ENCODE measurements around the gene PLEKHA5. TPM values are rescaled to one million over a fixed set of nuclear protein-coding genes. Genes with fewer than 3 reads are reported as not detected.

Gene PLEKHA5
- total RNA-seq, 2 donors from 2014 or later, result 31.0 to 32.7 TPM

DNA sequence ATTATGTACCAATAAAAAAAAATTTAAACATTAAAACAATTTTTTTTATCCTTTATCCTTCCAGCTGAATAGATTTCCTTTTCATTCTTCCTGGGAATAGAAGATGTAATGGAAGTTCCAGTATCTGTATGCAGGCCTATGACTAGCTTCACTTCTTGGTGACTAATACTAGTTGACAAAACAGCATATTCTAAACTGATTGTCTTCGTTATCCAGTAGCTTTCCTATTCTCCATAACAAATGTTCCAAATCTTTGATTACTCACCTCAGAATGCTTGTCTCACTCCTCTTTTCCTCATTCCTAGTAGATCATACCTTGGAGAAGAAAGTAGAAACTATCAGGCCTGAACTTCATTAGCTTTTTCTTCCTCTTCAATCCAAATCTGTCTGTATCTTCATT lies 70.7 kb downstream of the PLEKHA5 start:
- Histone ChIP-seq H3K4me1 (no peaks in the 10 kb centered on the region), H3K4me3 (no peak overlapping the region), H3K27ac (no peak overlapping the region), H3K9ac (ENCODE audit: low read depth in 2 of 2, low read length in 2 of 2) (no peak overlapping the region), H3K27me3 (no peaks in the 10 kb centered on the region), H3K9me3 (no peaks in the 10 kb centered on the region), H3K36me3 (no peaks in the 10 kb centered on the region)
- no peak for DNase-seq
- intact Hi-C loops (cut with DNase I), result no loop called here
- TF ChIP-seq, protein P1, sequence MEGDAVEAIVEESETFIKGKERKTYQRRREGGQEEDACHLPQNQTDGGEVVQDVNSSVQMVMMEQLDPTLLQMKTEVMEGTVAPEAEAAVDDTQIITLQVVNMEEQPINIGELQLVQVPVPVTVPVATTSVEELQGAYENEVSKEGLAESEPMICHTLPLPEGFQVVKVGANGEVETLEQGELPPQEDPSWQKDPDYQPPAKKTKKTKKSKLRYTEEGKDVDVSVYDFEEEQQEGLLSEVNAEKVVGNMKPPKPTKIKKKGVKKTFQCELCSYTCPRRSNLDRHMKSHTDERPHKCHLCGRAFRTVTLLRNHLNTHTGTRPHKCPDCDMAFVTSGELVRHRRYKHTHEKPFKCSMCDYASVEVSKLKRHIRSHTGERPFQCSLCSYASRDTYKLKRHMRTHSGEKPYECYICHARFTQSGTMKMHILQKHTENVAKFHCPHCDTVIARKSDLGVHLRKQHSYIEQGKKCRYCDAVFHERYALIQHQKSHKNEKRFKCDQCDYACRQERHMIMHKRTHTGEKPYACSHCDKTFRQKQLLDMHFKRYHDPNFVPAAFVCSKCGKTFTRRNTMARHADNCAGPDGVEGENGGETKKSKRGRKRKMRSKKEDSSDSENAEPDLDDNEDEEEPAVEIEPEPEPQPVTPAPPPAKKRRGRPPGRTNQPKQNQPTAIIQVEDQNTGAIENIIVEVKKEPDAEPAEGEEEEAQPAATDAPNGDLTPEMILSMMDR (IDR thresholded peaks at IDR 0.05), result no peak

GRCh38 chr12:19201661-19202060 lies 72.1 kb downstream of the PLEKHA5 start:
- Histone ChIP-seq H3K9ac (ENCODE audit: low read depth in 2 of 2, low read length in 2 of 2) (no peak overlapping the region), H3K36me3 (no peaks in the 10 kb centered on the region), H3K4me3 (no peak overlapping the region), H3K27ac (no peak overlapping the region), H3K27me3 (no peaks in the 10 kb centered on the region), H3K9me3 (no peaks in the 10 kb centered on the region), H3K4me1 (no peaks in the 10 kb centered on the region)
- DNase-seq, result no peak
- TF ChIP-seq, protein P1 (IDR thresholded peaks at IDR 0.05), result no peak
- intact Hi-C loops (cut with DNase I), result no loop called here

DNA sequence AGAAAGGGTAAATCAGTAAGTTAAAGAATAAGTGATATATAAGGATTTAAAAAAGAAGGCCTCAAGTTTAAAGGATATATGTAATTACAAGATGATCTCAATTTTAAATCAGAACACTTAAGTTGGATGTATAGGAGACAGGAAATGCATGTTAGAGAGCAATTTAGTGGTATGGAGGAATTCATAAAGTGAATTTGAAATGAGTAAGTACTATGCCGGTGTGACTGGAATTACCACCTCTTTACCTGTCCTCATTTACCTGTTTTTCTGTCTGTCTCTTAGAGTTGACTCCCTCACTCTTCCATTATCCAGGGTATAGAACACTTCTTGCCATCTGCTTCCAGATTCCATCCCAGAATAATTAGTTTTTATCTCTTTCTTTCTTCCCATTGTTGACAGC lies 73.5 kb downstream of the PLEKHA5 start:
- H3K27ac ChIP-seq, result no peak overlapping the region
- no peak for DNase-seq
- TF ChIP-seq, protein P1 (IDR thresholded peaks at IDR 0.05), result no peak
- no peaks in the 10 kb centered on the region for H3K9me3 ChIP-seq
- H3K27me3 ChIP-seq, result no peaks in the 10 kb centered on the region
- H3K4me1 ChIP-seq, result no peaks in the 10 kb centered on the region
- H3K4me3 ChIP-seq, result no peak overlapping the region
- intact Hi-C loops (cut with DNase I), result no loop called here
- H3K36me3 ChIP-seq, result no peaks in the 10 kb centered on the region
- H3K9ac ChIP-seq (ENCODE audit: low read depth in 2 of 2, low read length in 2 of 2), result no peak overlapping the region

DNA sequence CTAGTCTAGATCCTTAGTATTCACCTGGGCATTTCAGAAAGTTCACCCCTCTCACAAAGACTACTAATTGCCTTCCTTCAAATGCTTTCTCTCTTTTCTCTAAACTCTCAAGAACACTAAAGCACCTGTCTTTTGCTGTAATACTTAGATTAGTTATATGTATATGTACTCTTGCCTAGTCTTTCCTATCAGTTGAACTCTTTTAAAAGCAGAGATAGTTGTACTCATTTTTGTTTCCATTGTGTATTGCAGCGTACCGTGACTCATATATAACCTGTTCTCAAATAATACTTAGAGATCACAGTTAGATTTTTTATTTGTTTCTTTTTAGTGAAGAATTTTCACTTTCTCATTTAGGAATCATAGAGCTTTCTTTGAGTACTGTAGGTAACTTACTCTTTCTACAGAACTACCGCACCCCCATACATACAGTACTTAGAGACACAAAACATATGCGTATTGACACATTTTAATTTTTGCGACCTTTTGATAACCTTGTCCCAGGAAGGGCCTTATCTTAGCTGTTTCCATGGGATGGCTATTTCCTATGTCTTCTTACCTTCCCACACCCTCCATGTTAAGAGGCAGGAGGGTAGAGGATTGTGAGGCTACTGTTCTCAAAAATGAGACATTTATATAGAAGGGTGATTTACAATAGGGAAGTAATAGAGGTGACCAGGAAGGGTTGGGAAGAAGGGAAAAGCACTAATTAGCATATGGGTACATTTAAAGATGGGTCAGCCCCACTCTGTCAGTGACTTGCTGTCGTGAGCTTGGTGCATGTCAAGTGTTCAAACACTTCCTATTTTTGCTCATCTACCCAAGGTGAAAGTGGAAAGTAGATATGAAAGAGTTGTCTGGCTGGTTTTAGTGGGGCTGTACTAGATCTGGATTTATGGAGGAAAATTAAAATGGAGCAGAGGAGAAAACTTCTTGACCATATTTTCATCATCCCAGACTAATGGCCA lies 74.3 kb downstream of the PLEKHA5 start:
- TF ChIP-seq, protein P1 (IDR thresholded peaks at IDR 0.05), result no peak
- Histone ChIP-seq H3K27me3 (no peaks in the 10 kb centered on the region), H3K4me1 (no peaks in the 10 kb centered on the region), H3K9ac (ENCODE audit: low read depth in 2 of 2, low read length in 2 of 2) (no peak overlapping the region), H3K4me3 (no peak overlapping the region), H3K27ac (no peak overlapping the region), H3K9me3 (no peaks in the 10 kb centered on the region), H3K36me3 (no peaks in the 10 kb centered on the region)
- intact Hi-C loops (cut with DNase I), result no loop called here
- no peak for DNase-seq

GRCh38 chr12:19205120-19205519 lies 75.6 kb downstream of the PLEKHA5 start:
- intact Hi-C loops (cut with DNase I), result no loop called here
- no peaks in the 10 kb centered on the region for H3K27me3 ChIP-seq
- TF ChIP-seq, protein P1 (IDR thresholded peaks at IDR 0.05), result no peak
- no peak overlapping the region for H3K9ac ChIP-seq (ENCODE audit: low read depth in 2 of 2, low read length in 2 of 2)
- H3K9me3 ChIP-seq, result no peaks in the 10 kb centered on the region
- H3K4me1 ChIP-seq, result no peaks in the 10 kb centered on the region
- H3K4me3 ChIP-seq, result no peak overlapping the region
- H3K36me3 ChIP-seq, result no peaks in the 10 kb centered on the region
- H3K27ac ChIP-seq, result no peak overlapping the region
- DNase-seq, result no peak

Measured in colonic mucosa (tissue), 4 donors.